Measurements from ENCODE around the gene PSME3.
A peak's percentile ranks its signal among the peaks of the same experiment; 100 is the strongest.
"Not testable (repeated sequence)": the region's sequence is repeated elsewhere in the genome, so short reads cannot be mapped to it uniquely, and the experiment has no call there.

PSME3 gene

GRCh38 chr17:42878924-42879595, 45.9 kb downstream of the PSME3 start:
- no peak for DNase-seq

DNA sequence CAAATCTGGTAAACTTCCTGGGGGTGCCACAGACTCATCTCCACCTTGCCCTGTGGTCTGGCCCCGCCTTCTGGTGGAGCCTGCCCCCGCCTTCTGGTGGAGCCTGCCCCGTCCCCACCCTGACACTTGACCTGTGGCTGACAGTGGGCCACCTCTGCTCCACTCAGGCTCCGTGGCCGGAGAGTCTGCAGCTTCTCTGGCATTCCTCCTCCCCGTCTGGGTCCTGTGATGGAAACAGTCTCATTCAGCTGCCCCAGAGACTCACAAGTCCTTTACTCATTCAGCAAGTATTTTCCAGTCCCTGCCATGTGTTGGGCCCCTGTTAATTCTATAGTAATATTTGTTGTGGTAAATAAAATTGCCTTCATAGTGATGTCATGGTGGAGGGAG, 46.4 kb downstream of the PSME3 start:
- no peak for DNase-seq

DNA sequence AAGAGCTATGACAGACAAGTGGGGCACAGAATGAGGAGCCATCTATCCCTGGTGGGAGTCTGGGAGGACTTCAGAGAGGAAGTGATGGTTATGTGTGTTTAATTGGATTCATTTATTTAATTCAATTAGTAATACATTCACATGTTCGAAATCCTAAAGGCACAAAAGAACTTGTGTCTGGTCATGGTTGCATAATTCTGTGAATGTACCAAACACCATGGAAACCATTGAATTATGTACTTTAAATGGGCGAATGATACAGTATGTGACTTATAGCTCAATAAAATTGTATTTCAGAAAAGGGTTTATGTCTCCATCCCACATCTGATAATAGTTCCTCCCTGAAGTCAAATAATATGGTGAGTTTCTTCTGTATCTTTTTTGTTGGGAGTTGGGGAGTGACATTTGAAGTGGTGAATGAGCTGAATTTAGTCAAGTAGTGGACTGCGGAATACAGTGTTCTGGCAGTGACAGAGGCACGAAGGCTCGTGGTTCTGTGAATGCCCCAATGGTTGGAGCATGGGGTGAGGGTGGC, 47.6 kb downstream of the PSME3 start:
- DNase-seq: no peak

- peak; percentile 93 for DNase-seq
These were observed 48.5 kb downstream of the PSME3 start for GRCh38 chr17:42881706-42882105.

- DNase-seq: no peak
These were observed 49.0 kb downstream of the PSME3 start for GRCh38 chr17:42882166-42882565.

GRCh38 chr17:42883802-42884558, 50.8 kb downstream of the PSME3 start:
- DNase-seq: no peak

GRCh38 chr17:42885806-42886205, 52.6 kb downstream of the PSME3 start:
- not testable (repeated sequence) for DNase-seq

- no peak for DNase-seq
These were observed 53.3 kb downstream of the PSME3 start for GRCh38 chr17:42886283-42887176.

- DNase-seq: no peak
These were observed 56.6 kb downstream of the PSME3 start for GRCh38 chr17:42889809-42890208.

GRCh38 chr17:42891539-42892152, 58.4 kb downstream of the PSME3 start:
- DNase-seq: no peak

DNA sequence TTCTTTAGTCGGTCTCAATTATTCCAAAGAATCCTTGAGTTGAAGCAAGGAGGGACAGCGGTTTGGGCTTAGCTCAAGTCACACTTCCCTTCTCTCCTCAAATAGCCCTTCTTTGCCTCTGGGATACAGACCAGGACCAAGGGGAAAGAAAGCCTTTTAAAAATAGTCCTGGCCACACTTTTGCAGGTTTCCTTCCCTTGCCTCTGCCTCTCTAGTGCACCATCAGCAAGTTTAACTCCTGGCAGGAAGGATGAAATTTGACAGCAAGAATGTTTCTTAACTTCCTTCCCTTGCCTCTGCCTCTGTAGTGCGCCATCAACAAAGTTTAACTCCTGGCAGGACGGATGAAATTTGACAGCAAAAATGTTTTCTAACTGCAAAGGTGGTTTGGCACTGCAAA, 60.2 kb downstream of the PSME3 start:
- DNase-seq: no peak

Measured in NCI-H1092 (cell line).